Omental fat pad (tissue), 4 donors: ENCODE measurements around the gene USP36. TPM values are rescaled to one million over a fixed set of nuclear protein-coding genes. Genes with fewer than 3 reads are reported as not detected.

ENCODE experiments used
- ATAC-seq: fragments of 150-250 bp; one replicate; pipeline ENCODE4 v1.9.1; 2016; ENCODE audit warnings: mild to moderate bottlenecking, moderate library complexity; ENCODE audit not compliant: low FRiP score
- DNase-seq: peaks from one replicate; pipeline ENCODE4 v3.0.0-alpha.2; 2019; ENCODE audit warnings: low spot score
- total RNA-seq, 4 donors: library from RNA; depleted of rRNA; stranded (reverse); fragments of >200 nt; gene quantifications; one replicate each; pipeline ENCODE4 v1.1.0, GENCODE V29; 2016
- TF ChIP-seq, protein P1 (sequence below), 3 donors: fragments of 450-650 bp; IDR thresholded peaks; one replicate each; pipeline ENCODE4 v1.5.1; 2016 to 2017; ENCODE audit warnings: antibody characterized with exemption in 3 of 3, mild to moderate bottlenecking in 3 of 3, moderate library complexity in 2 of 3

The USP36 gene
- total RNA-seq, 4 donors from 2014 or later, result 32.5 to 162 (median 86.7) TPM

DNA sequence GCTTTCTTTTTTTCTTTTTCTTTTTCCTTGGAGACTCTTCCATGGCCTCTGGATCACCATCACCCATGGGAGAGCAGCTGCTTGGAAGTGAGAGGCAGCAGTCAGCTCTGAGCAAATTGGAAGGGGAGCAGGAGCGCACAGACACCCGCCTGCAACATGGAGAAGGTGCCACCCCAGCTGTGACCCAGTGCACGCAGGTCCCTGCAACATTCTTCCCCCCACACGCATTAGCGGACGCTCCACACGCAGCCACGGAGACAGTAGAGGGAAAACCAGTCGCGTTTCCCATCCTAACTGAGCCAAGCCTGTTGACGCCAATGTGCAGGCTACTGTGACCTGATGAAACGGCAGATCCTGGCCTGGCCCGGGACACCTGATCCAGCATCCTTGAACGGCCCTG, 38.2 kb downstream of the USP36 start:
- ATAC-seq, result no peak
- TF ChIP-seq, protein P1, sequence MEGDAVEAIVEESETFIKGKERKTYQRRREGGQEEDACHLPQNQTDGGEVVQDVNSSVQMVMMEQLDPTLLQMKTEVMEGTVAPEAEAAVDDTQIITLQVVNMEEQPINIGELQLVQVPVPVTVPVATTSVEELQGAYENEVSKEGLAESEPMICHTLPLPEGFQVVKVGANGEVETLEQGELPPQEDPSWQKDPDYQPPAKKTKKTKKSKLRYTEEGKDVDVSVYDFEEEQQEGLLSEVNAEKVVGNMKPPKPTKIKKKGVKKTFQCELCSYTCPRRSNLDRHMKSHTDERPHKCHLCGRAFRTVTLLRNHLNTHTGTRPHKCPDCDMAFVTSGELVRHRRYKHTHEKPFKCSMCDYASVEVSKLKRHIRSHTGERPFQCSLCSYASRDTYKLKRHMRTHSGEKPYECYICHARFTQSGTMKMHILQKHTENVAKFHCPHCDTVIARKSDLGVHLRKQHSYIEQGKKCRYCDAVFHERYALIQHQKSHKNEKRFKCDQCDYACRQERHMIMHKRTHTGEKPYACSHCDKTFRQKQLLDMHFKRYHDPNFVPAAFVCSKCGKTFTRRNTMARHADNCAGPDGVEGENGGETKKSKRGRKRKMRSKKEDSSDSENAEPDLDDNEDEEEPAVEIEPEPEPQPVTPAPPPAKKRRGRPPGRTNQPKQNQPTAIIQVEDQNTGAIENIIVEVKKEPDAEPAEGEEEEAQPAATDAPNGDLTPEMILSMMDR (IDR thresholded peaks at IDR 0.05), result no peak
- DNase-seq, result no peak

GRCh38 chr17:78802008-78802407, 38.6 kb downstream of the USP36 start:
- no peak for ATAC-seq
- no peak for DNase-seq
- TF ChIP-seq, protein P1 (IDR thresholded peaks at IDR 0.05), result no peak

- ATAC-seq, result no peak
- TF ChIP-seq, protein P1 (IDR thresholded peaks at IDR 0.05), result no peak
- DNase-seq, result no peak
Observed at GRCh38 chr17:78800132-78800931, 40.3 kb downstream of the USP36 start.

DNA sequence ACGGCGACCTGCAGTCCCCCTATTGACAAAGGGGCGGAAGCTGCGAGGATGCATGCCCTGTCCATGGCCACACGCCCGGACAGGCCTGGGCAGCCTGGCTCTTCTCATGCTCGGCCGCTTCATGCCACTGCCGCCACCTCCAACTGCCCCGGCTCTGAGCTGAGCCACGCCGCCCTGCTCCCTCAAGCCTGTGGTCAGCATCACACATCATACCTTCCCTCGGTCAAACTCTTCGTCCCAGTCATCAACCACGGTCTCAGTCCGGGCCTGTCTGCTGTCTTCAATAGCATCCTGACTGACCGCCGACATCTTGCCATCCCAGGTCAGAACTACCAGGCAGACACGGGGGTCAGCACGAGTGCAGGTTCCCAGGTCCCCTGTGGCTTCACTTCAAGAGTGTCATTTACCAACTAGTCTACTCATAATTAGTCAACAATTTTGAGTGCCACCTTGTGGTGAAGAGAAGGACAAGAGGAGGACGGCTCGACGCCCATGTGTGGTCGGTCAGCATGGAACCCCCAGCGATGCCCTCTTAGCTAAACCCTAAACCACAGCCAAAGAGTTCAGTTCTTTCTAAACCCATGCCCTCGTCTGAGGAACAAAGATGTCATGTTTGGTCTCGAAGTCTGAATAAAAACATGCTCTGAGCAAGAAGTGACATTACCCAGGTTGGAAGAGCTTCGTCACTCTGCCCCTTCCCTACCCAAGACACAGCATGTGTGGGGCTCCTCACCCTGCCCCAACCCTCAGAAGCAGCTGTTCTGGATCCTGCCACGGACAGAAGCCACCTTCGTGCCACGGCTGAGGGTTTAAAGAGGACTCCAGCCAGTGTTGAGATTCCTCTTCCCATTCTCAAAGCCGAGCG, 41.7 kb downstream of the USP36 start:
- ATAC-seq (no peak), DNase-seq (no peak)
- TF ChIP-seq, protein P1 (IDR thresholded peaks at IDR 0.05), result no peak

- TF ChIP-seq, protein P1 (IDR thresholded peaks at IDR 0.05), result no peak
- ATAC-seq, result no peak
- DNase-seq, result no peak
Observed at GRCh38 chr17:78797691-78798585, 42.7 kb downstream of the USP36 start.

GRCh38 chr17:78797213-78797612, 43.4 kb downstream of the USP36 start:
- ATAC-seq, result no peak
- TF ChIP-seq, protein P1 (IDR thresholded peaks at IDR 0.05), result no peak

More at GRCh38 chr17:78797213-78797612, 43.4 kb downstream of the USP36 start:
- no peak for DNase-seq
